Activated CD4-positive, alpha-beta T cell treated with anti-CD3 and anti-CD28 coated beads for 24 hours (primary cell): Measurements from ENCODE around the gene TMEM126A.

ENCODE experiments used
- DNase-seq, 2 donors: peaks; one replicate each; pipeline ENCODE4 v3.0.0-alpha.2; 2020; ENCODE audit warnings: low read depth in 2 of 2

TMEM126A gene

GRCh38 chr11:85695546-85695945, 47.8 kb downstream of the TMEM126A start:
- no peak for DNase-seq

- no peak for DNase-seq
Measured at GRCh38 chr11:85697747-85698146, 50.0 kb downstream of the TMEM126A start.

- DNase-seq: no peak
Measured at GRCh38 chr11:85698195-85698594, 50.4 kb downstream of the TMEM126A start.

GRCh38 chr11:85699957-85700741, 52.4 kb downstream of the TMEM126A start:
- DNase-seq: no peak

GRCh38 chr11:85704967-85705366, 57.2 kb downstream of the TMEM126A start:
- DNase-seq: no peak

GRCh38 chr11:85705800-85706199, 58.0 kb downstream of the TMEM126A start:
- no peak for DNase-seq
